KOPT-K1 (cell line): Measurements from ENCODE around the gene ZNF70.

Experiments
- H3K27ac ChIP-seq: fragments of 200-600 bp; sonication (generic); 2 replicates; pipeline ENCODE4 v1.5.1; 2016; ENCODE audit warnings: antibody characterized with exemption, mild to moderate bottlenecking, low read depth, low read length; ENCODE audit not compliant: poor library complexity, severe bottlenecking
- H3K36me3 ChIP-seq: fragments of 200-600 bp; sonication (generic); 2 replicates; pipeline ENCODE4 v1.5.1; 2017; ENCODE audit warnings: antibody characterized with exemption, mild to moderate bottlenecking, low read length, moderate library complexity; ENCODE audit not compliant: insufficient read depth
- H3K9me3 ChIP-seq: fragments of 200-600 bp; sonication (generic); 2 replicates; pipeline ENCODE4 v1.5.1; 2017; ENCODE audit warnings: antibody characterized with exemption, low read length, mild to moderate bottlenecking; ENCODE audit not compliant: insufficient read depth, poor library complexity, severe bottlenecking

ZNF70 gene

DNA sequence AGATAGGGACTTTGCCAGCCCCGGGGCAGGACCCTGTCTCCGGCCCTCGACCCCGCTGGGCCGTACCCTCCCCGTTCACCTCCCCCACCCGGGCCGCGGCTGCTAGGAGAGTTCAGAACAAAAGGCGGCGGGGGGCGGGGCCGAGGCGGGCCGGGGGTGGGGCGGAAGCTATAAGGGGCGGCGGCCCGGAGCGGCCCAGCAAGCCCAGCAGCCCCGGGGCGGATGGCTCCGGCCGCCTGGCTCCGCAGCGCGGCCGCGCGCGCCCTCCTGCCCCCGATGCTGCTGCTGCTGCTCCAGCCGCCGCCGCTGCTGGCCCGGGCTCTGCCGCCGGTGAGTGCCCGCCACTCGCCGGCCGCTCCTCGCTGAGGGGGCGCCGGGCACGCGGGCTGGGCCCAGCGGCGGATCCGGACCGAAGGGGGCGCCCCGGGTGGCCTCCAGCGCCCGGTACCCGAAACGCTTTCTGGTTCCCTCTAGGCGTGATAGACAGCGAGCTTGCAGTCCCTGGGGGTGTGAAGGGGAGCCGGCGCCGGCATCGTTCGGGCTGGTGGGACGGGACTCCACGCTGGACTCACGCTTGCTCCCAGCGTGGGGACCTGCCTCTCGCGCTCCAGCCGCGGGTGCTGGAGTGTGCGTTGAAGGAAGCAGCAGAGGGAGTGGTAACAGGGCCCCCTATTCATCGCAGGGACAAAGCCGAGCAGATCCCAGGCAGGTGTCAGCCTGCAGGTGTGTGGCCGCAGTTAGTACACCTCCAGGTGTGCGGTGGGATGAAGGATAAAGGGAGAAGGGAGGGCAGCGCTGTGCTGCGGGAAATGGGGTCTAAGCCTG, 21.9 kb upstream of the ZNF70 start, which contains the start of gene MMP11:
MMP11 (plus strand) TSS at position 201 of the 825 bp plus-strand sequence; CDS start at position 223, 22 bp downstream.
- Histone ChIP-seq H3K27ac (no peak within 1 kb of the TSS), H3K36me3 (no peaks in the 10 kb centered on the region), H3K9me3 (no peaks in the 10 kb centered on the region)

DNA sequence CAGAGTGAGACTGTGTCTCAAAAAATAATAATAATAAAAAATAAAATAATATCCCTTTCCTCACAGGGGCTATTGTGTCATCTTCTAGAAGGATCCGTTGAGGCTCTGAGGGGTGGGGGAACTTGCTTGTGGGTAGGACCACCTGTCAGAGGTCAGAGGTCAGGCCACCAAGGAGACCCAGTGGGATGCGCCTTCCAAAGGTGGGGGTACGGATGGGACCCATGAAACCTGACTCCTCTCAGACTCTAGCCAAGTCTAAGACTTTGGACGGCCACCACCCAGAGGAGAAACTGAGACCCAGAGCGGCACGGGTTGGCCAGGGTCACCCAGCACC, 21.4 kb upstream of the ZNF70 start:
- Histone ChIP-seq H3K9me3 (no peaks in the 10 kb centered on the region), H3K27ac (no peak overlapping the region), H3K36me3 (no peaks in the 10 kb centered on the region)

DNA sequence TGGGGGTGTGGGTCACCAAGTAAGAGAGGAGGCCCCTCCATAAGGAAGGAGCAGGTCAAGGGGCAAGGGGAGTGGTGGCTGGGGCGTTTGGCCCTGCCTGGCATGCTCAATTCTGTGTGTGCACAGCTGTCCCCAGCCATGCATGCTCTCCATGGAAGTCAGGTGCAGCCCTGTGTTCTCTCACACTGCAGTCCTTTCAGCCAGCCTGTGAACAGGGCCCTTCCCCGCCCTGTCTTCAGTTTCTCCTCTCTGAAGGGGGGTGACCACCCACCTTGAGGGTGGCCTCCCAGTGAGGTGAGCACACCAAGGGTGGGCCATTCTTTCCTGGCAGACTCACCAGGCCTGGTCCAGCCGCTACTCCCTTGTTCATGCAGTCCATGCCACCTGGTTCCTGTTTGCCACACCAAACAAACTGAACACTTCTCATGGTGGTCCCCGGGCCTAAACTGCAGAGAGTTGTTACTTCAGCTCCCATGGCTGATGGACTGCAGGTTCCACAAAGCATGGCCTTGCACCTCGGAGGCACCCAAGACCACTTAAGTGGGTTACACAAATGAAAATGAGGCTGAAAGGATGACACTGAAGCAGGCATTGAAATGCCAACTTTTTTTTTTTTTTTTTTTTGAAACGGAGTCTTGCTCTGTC, 18.5 kb upstream of the ZNF70 start:
- peaks cover 14% of the 10 kb centered on the region; the same call in 1 of the 2 replicates for H3K36me3 ChIP-seq
- no peak overlapping the region for H3K27ac ChIP-seq
- H3K9me3 ChIP-seq, result no peaks in the 10 kb centered on the region

DNA sequence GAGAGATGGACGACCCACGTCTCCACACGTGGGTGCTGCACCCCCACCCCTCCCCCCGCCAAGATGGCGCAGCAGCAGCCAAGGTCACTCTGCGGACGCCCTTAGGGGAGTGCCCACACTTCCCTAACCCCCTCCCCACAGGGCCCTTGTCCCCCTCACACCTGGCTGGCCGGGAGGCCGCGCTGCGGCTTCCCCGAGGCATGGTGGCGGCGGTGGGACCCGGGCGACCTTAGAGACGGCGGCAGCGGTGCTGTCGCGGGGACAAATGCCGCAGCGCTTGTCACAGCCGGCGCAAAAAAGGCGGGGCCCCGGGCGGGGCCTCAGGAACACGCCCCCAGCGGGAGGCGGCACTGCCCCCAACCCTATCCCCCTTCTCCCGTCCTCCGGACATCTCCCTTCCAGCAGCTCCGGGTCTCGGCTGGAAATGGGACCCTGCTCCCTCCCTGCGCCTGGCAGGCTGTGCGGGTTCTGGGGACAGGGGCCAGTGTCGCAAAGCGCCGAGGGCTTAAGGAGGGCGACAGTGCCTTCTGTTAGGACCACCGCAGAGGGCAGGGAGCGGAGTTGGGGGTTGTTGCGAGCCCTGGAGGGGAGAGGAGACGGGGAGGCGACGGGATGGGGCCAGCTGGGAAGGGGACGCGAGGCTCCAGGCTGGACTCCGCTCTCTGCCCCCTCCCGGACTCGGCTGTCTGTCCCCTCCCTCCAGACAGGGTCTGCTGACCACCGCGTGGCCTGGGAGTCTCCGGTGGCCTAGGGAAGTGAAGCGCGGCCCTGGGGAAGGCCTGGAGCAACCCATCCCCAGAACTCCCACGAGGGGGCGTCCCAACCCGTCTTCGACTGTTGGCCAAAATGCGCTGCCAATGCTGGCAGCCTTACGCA, 17.0 kb upstream of the ZNF70 start, which contains the start of gene CHCHD10:
CHCHD10 (minus strand) TSS at position 300 of the 876 bp plus-strand sequence; CDS start at position 202, 98 bp downstream.
- Histone ChIP-seq H3K36me3 (peaks cover 17% of the 10 kb centered on the region; the same call in 1 of the 2 replicates), H3K27ac (peak within 1 kb of the TSS; percentile 84), H3K9me3 (no peaks in the 10 kb centered on the region)

DNA sequence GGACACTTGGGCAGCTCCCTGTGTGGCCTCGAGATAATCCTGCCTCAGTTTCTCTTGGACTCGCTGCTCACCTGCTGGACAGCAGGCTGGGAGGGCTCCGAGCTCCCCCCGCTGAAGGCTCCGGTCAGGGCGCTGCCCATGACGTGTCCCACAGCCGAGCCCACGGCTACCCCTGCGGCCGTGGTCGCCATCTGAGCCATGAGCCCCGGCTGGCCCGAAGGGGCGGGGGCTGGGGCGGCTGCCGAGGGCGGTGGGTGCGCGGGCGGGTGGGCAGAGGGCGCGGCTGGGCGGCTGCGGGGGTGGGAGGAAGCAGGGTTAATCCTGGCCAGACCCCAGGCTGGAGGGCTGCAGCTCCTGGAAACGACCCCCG, 16.4 kb upstream of the ZNF70 start:
- Histone ChIP-seq H3K9me3 (no peaks in the 10 kb centered on the region), H3K27ac (peak overlapping the region; percentile 84), H3K36me3 (peaks cover 17% of the 10 kb centered on the region; the same call in 1 of the 2 replicates)

DNA sequence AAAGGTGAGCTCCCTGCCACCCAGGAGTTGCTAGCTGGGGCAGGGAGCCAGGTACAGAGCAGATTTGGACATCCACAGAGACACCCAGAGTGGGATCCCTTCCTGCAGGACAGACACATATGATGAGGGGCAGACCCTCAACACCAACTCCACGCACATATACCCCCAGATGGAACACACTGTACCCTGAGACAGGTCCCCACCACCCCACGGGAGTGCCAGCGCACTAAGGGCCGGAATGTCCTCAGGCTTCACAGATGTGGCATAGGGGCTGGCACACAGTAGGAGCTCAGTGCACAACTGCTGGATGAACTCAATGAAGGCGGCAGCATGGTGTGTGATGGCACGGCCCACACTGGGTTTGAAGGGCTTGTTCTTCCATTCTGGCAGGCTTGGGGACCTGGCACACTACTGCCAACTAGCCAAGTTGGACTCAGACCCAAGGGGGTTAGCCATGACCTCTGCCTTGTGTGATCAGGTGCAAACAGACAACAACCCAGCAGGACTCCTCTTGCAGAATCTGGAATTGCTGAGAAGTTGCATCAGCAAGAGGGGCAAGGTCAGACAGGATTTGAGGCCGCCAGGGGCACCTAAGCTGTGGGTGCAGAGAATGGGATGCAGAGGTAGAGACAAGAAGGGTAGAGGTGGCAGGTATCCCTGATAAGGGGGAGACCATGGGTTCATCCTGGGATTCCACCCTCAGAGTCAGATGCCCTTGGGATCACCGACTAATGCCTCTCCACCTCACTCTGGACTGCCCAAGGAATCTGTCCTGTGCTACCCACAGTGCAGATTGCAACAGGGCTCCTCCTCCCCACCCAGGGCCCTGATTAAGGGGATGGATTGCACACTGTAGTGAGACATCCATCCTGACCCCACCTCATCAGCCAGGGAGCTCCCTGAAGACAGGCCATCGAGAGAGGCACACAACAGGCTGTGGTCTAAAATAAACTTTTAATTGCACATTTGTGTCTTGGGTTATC, 14.3 kb upstream of the ZNF70 start:
- H3K36me3 ChIP-seq, result peaks cover 17% of the 10 kb centered on the region; the same call in 1 of the 2 replicates
- peak overlapping the region; percentile 73 for H3K27ac ChIP-seq
- no peaks in the 10 kb centered on the region for H3K9me3 ChIP-seq

DNA sequence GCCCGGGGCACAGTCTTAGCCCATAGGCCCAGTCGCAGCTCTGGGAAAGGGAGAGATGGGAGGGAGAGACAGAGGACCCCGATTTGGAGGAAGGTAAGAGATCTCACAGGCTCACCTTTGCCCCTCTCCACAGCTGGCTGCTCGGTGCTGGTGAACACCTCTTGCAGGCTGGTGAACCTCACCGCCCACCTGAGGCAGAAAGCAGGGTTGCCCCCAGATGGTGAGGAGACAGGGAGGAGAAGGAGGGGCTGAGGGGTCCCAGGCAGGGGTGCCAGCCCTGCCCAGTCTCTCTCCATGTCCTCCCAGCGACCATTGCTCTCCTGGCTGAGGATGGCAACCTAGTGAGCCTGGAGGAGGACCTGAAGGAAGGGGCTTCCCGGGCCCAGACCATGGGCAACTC, 13.0 kb upstream of the ZNF70 start:
- H3K36me3 ChIP-seq, result peaks cover 17% of the 10 kb centered on the region; the same call in 1 of the 2 replicates
- peak overlapping the region; percentile 73 for H3K27ac ChIP-seq
- no peaks in the 10 kb centered on the region for H3K9me3 ChIP-seq

DNA sequence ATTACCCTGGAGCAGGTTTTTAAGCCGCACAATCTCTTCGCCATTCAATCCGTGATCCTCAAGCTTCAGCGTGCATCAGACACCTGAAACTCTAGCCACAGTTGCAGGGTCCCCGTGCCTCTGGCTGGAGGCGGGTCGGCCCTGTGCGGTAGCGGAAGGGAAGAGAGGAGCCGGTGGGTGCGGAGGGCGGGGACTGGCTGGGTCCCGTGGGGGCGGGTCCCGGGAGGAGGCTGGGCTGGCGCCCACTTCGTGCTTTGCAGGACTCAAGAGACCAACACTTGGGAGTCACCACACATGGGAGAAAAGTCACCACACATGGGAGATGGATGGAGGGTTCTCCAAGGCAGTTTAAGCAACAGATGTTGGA, 12.7 kb upstream of the ZNF70 start:
- Histone ChIP-seq H3K9me3 (no peaks in the 10 kb centered on the region), H3K36me3 (peaks cover 17% of the 10 kb centered on the region; the same call in 1 of the 2 replicates), H3K27ac (peak overlapping the region; percentile 73)

DNA sequence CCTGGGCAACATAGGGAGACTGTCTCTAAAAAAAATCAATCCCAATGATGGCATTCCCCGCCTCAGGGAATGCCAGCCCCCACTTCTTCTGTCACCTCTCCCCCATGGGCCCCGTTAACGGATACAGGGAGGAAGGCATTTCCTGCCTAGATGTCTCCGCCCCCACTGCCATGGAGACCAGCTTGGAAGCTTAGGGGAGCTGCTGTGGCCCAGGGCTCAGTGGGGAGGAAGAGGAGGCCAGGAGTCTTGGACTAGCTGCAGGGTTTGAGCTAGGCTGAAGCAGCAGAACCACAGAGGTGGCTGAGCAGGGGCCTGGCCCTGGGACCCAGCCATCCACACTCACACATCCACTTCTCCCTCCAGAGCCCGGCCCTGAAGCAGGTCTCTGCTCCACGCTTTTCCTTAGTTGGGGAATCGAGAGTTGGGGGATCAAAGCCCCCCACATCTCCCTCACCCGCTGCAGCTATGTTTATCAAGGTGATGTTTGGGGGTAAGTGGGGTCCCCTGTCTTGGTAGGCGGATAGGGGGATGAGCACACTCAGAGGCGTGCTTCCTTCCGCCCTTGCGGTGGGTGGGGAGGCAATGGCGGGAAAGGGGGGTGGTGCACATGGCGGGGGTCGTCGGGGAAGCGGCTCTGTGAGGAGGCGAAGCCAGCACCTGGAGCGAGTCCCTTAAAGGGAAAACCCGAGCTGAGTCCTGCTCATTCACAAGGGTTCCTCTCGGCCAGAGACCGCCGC, 12.1 kb upstream of the ZNF70 start, which contains the start of gene C22orf15:
C22orf15 (plus strand) TSS at position 149 of the 737 bp plus-strand sequence; CDS start at position 466, 317 bp downstream.
- Histone ChIP-seq H3K27ac (peak within 1 kb of the TSS; percentile 73), H3K36me3 (peaks cover 17% of the 10 kb centered on the region; the same call in 1 of the 2 replicates), H3K9me3 (no peaks in the 10 kb centered on the region)

DNA sequence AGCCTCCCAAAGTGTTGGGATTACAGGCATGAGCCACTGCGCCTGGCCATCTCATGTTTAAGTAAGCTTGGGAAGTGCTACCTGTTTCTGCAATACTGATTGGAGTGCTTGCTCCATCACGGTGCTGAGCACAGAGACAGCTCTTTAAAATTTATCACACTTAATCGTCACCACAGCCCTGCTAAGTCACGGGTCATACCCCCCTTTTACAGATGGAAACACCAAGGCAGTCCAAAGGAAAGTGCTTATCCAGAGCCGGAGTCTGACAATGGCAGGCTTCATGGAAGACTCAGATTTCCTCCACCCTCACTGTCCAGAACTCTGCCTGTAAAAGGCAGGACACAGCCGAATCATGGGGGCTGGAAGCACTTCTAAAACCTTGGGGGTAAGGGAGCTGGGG, 9.1 kb upstream of the ZNF70 start:
- no peaks in the 10 kb centered on the region for H3K9me3 ChIP-seq

DNA sequence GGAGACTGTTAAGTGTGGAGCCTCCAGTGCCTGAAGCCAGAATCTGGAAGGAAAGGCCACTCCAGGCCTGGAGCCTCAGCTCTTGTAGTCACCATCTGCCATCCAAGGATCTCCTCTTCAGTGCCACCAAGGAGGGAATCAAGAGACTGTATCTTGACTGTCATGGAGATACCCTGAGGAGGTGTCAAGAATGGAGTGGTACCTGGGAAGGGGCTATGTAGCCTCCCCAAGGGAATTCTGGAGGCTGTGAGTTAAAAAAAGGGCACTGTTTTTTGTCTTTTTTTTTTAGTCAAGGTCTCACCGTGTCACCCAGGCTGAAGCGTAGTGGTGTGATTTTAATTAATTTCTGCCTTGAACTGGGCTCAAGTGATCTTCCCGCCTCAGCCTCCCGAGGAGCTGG, 8.7 kb upstream of the ZNF70 start:
- Histone ChIP-seq H3K36me3 (peaks cover 4% of the 10 kb centered on the region; the same call in 1 of the 2 replicates), H3K27ac (no peak overlapping the region), H3K9me3 (no peaks in the 10 kb centered on the region)

More for the DNA sequence above, 9.1 kb upstream of the ZNF70 start:
- Histone ChIP-seq H3K27ac (no peak overlapping the region), H3K36me3 (peaks cover 9% of the 10 kb centered on the region; the same call in 1 of the 2 replicates)

DNA sequence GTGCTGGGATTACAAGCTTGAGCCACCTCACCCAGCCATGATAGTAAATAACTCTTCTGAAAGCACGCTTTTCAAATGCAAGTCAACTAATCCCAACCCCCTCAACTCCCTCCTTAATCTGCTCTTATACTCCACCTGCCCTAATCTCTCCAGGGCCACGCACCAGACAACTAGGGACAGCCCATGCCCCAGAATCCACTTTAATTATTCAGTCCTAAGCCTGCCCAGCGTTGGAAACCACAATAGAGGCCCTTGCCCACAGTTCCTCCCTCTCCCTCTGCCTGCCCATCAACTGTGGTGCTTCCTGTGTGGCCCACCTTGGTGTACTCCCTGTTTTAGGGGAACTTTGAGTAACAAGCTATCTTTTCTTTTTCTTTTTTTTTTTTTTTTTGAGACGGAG, 6.0 kb upstream of the ZNF70 start:
- Histone ChIP-seq H3K27ac (no peak overlapping the region), H3K36me3 (no peaks in the 10 kb centered on the region), H3K9me3 (no peaks in the 10 kb centered on the region)

DNA sequence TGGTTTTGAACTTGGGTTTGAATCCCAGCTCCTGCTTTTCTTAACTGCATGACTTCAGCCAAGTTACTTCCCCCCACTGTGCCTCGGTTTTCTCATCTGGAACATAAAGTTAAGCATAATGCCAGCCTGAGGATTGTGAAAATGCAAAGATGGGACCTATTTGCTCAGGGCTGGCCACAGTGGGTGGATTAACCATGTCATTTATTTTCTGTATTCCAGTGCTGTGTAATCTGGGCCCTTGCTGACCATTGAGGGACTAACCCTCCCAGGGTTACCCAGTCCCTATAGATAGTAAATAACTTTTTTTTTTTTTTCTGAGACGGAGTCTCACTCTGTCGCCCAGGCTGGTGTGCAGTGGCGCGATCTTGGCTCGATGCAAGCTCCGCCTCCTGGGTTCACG, 4.8 kb upstream of the ZNF70 start:
- Histone ChIP-seq H3K27ac (no peak overlapping the region), H3K9me3 (no peaks in the 10 kb centered on the region)

More for the DNA sequence above, 4.8 kb upstream of the ZNF70 start:
- no peaks in the 10 kb centered on the region for H3K36me3 ChIP-seq
